GM21786 (cell line): ENCODE data around the gene TRABD2B.

Experiments
- ATAC-seq: cut with Tn5 transposase; IDR thresholded peaks from one replicate; pipeline ENCODE4 v1.9.1; 2021; ENCODE audit not compliant: unreplicated experiment

TRABD2B gene

GRCh38 chr1:47837056-47837830 lies 159.9 kb downstream of the TRABD2B start:
- ATAC-seq = no peak

- no peak for ATAC-seq
These were observed 161.8 kb downstream of the TRABD2B start for GRCh38 chr1:47835409-47835808.

DNA sequence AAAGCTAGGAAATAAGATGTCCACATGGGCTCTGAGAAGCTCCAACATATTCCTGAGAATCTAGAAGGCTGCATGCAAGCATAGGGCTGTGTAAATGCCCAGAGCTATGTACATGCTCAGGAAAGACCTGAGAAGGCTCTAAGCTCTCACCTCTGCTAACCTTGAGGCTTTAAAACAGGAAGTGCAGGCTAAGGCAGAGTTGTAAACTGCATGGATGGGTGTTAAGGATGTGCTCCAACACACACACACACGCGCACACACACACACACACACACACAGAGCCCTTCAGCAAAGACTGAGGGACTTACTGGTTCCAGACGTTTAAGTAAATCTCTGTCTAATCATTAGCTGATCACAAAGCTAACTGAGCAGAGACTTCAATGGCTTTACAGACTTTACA lies 162.9 kb downstream of the TRABD2B start:
- no peak for ATAC-seq

- ATAC-seq = no peak
These were observed 166.4 kb downstream of the TRABD2B start for GRCh38 chr1:47830641-47831333.

- ATAC-seq = no peak
These were observed 167.2 kb downstream of the TRABD2B start for GRCh38 chr1:47830021-47830420.

- no peak for ATAC-seq
These were observed 168.2 kb downstream of the TRABD2B start for GRCh38 chr1:47828978-47829377.

DNA sequence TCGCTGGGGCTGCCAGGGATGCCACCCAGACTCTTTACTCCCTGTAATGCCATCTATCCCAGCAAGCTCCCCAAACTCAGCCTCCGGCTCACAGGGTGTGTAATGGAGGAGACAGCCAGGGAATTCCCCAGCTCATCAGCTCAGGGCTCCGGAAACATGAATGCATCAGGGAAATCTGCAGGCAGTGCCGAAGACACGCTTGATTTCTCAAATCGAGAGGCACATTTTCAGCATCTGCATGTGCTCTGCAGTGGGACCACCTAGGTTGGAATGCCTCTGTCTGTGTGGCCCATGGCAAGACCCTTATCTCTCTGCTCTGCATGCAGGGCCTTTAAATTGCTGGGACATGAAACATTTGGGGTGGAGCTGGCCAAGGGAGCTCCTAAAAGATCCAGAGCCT lies 170.1 kb downstream of the TRABD2B start:
- no peak for ATAC-seq

DNA sequence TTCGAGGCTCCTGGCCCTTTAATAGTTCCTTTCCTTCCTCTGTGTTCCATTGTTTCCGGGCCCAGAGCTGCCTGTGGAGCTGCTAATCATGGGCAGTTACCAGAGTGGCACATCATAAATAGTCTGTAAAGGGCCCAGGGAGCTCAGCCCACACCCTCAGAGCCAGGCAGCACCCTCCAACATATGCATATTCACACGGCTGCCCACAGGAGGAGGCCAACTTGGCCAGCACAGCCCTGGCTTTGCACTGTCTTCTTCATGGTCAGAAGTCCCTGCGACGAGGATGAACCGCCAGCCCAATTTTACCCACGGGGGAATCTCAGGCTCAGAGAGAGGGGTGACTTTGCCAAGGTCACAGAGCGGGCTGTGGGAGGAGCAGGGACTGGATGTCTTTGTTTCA lies 172.5 kb downstream of the TRABD2B start:
- no peak for ATAC-seq

DNA sequence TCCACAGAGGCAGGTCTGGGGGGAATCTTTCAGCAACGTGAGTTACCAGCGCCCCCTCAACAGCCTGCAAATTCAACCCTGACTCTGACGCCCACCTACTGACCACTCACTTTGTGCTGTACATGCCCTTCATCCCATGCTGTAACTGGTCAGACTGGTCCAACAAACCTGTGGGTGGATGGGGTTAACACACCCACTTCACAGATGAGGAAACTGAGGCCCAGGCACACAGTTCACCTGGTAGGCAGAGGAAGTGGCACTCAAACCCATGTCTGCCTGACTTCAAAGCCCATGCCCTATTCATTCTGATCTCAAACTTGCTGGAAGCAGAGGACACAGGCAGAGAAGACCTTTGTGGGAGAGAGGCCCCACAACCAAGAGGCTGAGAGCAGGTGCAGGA lies 172.9 kb downstream of the TRABD2B start:
- ATAC-seq = no peak

DNA sequence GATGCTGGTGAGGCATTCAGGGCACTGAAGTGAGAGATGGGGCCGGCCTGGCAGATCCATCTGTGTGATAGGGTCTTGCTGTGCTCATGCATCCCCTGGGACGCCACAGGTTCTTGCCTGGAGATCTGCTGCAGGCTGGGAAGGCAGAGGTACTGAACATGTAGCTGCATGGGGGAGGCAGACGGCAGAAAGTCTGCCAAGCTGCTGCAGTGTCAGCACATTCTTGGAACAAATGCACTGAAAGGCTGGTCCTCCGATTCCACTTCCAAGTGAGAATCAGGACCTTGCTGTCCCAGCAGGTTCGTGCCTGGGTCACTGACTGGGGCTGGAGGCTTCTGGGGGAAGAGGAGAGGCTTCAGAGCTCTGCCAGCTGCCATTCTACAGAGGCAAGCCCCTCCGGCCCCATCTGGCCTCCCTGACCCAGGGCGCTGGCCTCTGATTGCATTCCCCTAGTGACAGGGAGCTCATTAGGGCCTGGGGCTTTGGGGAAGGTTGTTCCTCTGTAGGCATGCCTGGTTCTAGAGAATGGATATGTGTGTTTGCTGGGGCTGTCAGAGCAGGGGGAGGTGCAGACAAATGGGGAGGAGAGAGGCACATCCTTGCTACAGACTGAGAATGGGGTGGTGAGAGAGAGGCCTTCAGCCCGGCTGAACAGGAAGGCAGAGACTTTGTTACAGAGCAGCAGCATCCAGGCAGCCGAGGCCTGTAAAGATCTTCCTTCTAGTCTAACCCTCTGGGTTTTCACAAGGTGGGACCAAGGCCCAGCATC lies 174.0 kb downstream of the TRABD2B start:
- ATAC-seq = no peak

DNA sequence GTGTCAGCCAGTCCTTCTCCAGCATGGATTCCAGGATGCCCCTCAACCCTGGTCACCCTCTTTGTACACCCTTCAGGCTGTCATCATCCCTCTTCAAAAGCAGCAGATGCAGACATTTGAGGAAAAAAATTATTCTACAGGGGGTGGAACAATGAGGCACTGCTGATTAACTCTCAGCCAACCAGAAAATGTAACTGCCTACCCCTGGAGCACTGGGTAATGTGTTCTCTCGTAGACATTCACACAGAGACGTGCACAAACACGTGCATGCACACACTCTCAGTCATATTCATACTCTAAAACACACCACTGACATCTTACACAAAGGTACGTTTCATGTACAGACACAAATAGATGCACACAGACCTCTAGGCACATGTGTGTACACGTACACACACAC lies 175.4 kb downstream of the TRABD2B start:
- ATAC-seq = no peak

DNA sequence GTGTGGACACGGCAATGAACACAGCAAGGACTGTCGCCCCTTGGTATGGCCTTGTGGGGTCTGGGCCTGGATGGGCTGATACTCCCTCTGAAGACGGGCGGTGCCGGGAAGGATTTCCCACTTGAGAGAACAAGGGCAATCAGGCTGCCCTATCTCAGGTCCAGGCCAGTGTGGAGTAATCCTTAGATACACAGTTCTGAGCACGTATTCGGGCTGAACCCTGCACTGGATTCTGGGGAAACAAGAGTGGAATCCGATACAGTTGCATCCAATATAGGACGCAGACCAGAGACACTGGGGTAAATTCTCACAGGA lies 177.7 kb downstream of the TRABD2B start:
- ATAC-seq = no peak

- no peak for ATAC-seq
These were observed 178.3 kb downstream of the TRABD2B start for GRCh38 chr1:47818682-47819573.

GRCh38 chr1:47817861-47818260 lies 179.3 kb downstream of the TRABD2B start:
- ATAC-seq = no peak

GRCh38 chr1:47816325-47817071 lies 180.7 kb downstream of the TRABD2B start:
- ATAC-seq = no peak

GRCh38 chr1:47814612-47815395 lies 182.4 kb downstream of the TRABD2B start:
- no peak for ATAC-seq

DNA sequence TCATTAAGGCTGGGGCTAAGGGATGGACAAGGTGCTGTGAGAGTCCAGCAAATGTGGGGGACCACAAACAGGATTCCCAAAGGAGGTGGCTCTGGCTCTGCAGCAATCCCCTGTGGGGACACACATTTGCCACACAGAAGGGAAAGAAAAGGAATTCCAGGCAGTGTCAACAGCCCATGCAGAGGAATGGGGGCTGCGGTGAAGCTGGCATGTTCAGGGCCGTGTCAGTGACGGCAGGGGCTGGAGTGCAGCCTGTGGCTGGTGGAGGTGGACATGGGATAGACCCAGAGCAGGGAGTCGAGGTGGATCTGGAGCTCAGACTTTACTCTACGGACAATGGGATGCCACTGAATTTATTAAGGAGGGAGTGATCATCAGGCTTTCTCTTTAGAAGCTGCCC lies 183.2 kb downstream of the TRABD2B start:
- ATAC-seq = no peak

DNA sequence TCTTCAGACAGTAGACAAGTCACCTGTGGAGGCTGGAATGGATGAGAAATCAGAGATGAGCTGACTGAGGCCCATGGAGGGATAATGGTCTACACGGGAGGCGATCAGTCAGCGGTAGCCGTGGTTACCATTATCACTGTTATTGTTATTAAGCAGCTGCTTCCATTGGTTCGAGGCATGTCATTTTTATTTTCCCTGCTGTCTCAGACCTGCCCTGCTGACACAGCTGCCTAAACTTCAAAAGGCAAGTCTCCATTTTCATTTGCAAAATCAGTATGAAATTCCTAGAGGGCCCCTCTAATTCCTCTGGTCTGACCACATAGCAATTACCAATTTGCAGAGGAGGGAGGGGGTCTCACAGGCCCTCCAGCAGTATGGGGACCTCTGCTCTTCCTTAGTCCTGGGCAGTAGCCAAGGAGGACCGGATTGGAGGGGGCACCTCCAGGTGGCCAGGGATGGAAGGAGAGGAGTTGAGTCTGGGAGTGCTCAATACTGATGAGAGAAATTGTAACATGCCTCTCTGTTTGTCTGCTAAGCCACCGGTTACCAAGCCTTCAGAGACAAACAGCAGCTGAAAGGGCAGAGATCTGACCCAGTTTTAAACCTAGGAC lies 184.2 kb downstream of the TRABD2B start:
- no peak for ATAC-seq
